H1 (cell line): ENCODE measurements around the gene UTS2R. TPM values are rescaled to one million over a fixed set of nuclear protein-coding genes. Genes with fewer than 3 reads are reported as not detected.
A peak's percentile ranks its signal among the peaks of the same experiment; 100 is the strongest.

Experiments used
- CTCF ChIA-PET: fragments of 300-600 bp; sonication (Branson Sonifier 250); formaldehyde crosslinking; loops from one replicate; lab custom pipeline; 2021; ENCODE audit not compliant: partially characterized antibody; lab: Charles Lee
- POLR2A ChIA-PET: fragments of 300-600 bp; sonication (Branson Sonifier 250); formaldehyde crosslinking; loops from one replicate; lab custom pipeline; 2021; ENCODE audit warnings: inconsistent platforms; ENCODE audit not compliant: partially characterized antibody; lab: Charles Lee
- DNase-seq, 2 experiments: peaks; one replicate each; pipeline versions ENCODE4 v3.0.0 to v3.0.0-alpha.2; 2010 to 2022; ENCODE audit warnings: low spot score in 2 of 2, low read depth in 1 of 2, mixed read lengths in 1 of 2
- FAIRE-seq: peaks from 2 replicates; lab custom pipeline; 2011; peaks lifted over from hg19 to GRCh38; lab: Jason Lieb, UNC
- H2AFZ ChIP-seq: 2 replicates; pipeline ENCODE4 v1.8.1; 2012; ENCODE audit warnings: low read length, inconsistent platforms
- H2AK5ac ChIP-seq: 2 replicates; pipeline ENCODE4 v1.6.1; 2013; ENCODE audit warnings: low read depth, low read length
- H2BK120ac ChIP-seq: replicated peaks from 2 replicates; pipeline ENCODE3; 2013; ENCODE audit warnings: low read depth, low read length, inconsistent platforms
- H2BK12ac ChIP-seq: 2 replicates; pipeline ENCODE4 v1.6.1; 2013; ENCODE audit warnings: low read depth, low read length
- H2BK15ac ChIP-seq: 2 replicates; pipeline ENCODE4 v1.6.1; 2013; ENCODE audit warnings: low read length
- H2BK20ac ChIP-seq: 2 replicates; pipeline ENCODE4 v1.6.1; 2013; ENCODE audit warnings: low read length
- H2BK5ac ChIP-seq: 2 replicates; pipeline ENCODE4 v1.6.1; 2013; ENCODE audit warnings: low read depth, low read length
- H3K14ac ChIP-seq: 2 replicates; pipeline ENCODE4 v1.6.1; 2013; ENCODE audit warnings: inconsistent platforms; ENCODE audit not compliant: insufficient read length
- H3K18ac ChIP-seq: 2 replicates; pipeline ENCODE4 v1.6.1; 2013; ENCODE audit warnings: low read length; ENCODE audit errors: extremely low read depth
- H3K23ac ChIP-seq: 2 replicates; pipeline ENCODE4 v1.6.1; 2013; ENCODE audit warnings: inconsistent platforms; ENCODE audit not compliant: insufficient read length
- H3K23me2 ChIP-seq: 2 replicates; pipeline ENCODE4 v1.6.1; 2013; ENCODE audit warnings: low read depth, low read length
- H3K27ac ChIP-seq: 2 replicates; pipeline ENCODE4 v1.6.1; 2011; ENCODE audit warnings: low read depth, low read length, inconsistent platforms
- H3K27me3 ChIP-seq, 4 experiments: replicated peaks in 1 of 4; 1 replicate in 1 of 4; 2 replicates in 3 of 4; pipeline versions ENCODE4 v1.6.1 to v1.8.1; 2011 to 2013; ENCODE audit warnings: low read length in 3 of 4, mild to moderate bottlenecking in 3 of 4, inconsistent platforms in 2 of 4, mixed read lengths in 2 of 4, moderate library complexity in 1 of 4; ENCODE audit not compliant: control insufficient read depth in 3 of 4, insufficient read depth in 3 of 4; ENCODE audit errors: extremely low read depth in 1 of 4
- H3K36me3 ChIP-seq, 4 experiments: 2 replicates each; pipeline versions ENCODE4 v1.6.1 to v1.8.1; 2011 to 2013; ENCODE audit warnings: mild to moderate bottlenecking in 4 of 4, low read length in 3 of 4, moderate library complexity in 2 of 4, control low read depth in 1 of 4, inconsistent platforms in 1 of 4; ENCODE audit not compliant: insufficient read depth in 4 of 4, control insufficient read depth in 2 of 4
- H3K4ac ChIP-seq: replicated peaks from 2 replicates; pipeline ENCODE3; 2013; ENCODE audit warnings: low read length, low read depth, mixed read lengths, inconsistent platforms; ENCODE audit not compliant: insufficient read length
- H3K4me1 ChIP-seq, 4 experiments: replicated peaks in 1 of 4; 1 replicate in 1 of 4; 2 replicates in 3 of 4; pipeline versions ENCODE4 v1.6.1 to v1.8.1; 2011 to 2013; ENCODE audit warnings: low read length in 3 of 4, inconsistent platforms in 2 of 4, mixed read lengths in 1 of 4; ENCODE audit not compliant: insufficient read depth in 4 of 4, control insufficient read depth in 3 of 4
- H3K4me2 ChIP-seq, 2 experiments: 2 replicates each; pipeline versions ENCODE4 v1.6.1 to v1.8.1; 2011 to 2013; ENCODE audit warnings: low read depth in 2 of 2, low read length in 2 of 2, control low read depth in 1 of 2, inconsistent platforms in 1 of 2, mild to moderate bottlenecking in 1 of 2; ENCODE audit not compliant: insufficient read depth in 1 of 2
- H3K4me3 ChIP-seq, 4 experiments: fragments of 200-600, 300-600 bp in 1 of 4; sonication (generic), shearing (Covaris generic), sonication (Bioruptor Twin) in 1 of 4; 2 replicates each; pipeline versions ENCODE4 v1.5.1 to v1.8.1; 2011 to 2016; ENCODE audit warnings: low read length in 4 of 4, low read depth in 3 of 4, control low read depth in 2 of 4, inconsistent platforms in 2 of 4, mild to moderate bottlenecking in 2 of 4, mixed read lengths in 1 of 4, moderate library complexity in 1 of 4; ENCODE audit not compliant: insufficient read depth in 2 of 4; ENCODE audit errors: extremely low read depth in 1 of 4
- H3K56ac ChIP-seq: replicated peaks from 2 replicates; pipeline ENCODE3; 2013; ENCODE audit warnings: low read depth, mild to moderate bottlenecking, mixed read lengths, low read length, inconsistent platforms; ENCODE audit not compliant: insufficient read length
- H3K79me1 ChIP-seq: 2 replicates; pipeline ENCODE4 v1.6.1; 2013; ENCODE audit warnings: low read depth, low read length, control low read depth
- H3K79me2 ChIP-seq, 2 experiments: 2 replicates each; pipeline versions ENCODE4 v1.6.1 to v1.8.1; 2012 to 2013; ENCODE audit warnings: low read length in 2 of 2, mild to moderate bottlenecking in 2 of 2, inconsistent platforms in 1 of 2; ENCODE audit not compliant: insufficient read depth in 2 of 2, control insufficient read depth in 1 of 2
- H3K9ac ChIP-seq, 4 experiments: replicated peaks in 1 of 4; 1 replicate in 1 of 4; 2 replicates in 3 of 4; pipeline versions ENCODE4 v1.6.1 to v1.8.1; 2011 to 2013; ENCODE audit warnings: low read depth in 3 of 4, low read length in 3 of 4, control low read depth in 2 of 4, mild to moderate bottlenecking in 2 of 4, moderate library complexity in 2 of 4, inconsistent platforms in 1 of 4; ENCODE audit errors: extremely low read depth in 1 of 4
- H3K9me3 ChIP-seq, 2 experiments: 2 replicates each; pipeline versions ENCODE4 v1.6.1 to v1.8.1; 2012 to 2013; ENCODE audit warnings: mild to moderate bottlenecking in 2 of 2, moderate library complexity in 2 of 2, control low read depth in 1 of 2, inconsistent platforms in 1 of 2, low read depth in 1 of 2, low read length in 1 of 2, mixed read lengths in 1 of 2; ENCODE audit not compliant: insufficient read depth in 2 of 2
- H4K20me1 ChIP-seq, 2 experiments: replicated peaks in 1 of 2; 2 replicates each; pipeline versions ENCODE3 to v1.8.1; 2011 to 2013; ENCODE audit warnings: inconsistent platforms in 2 of 2, low read length in 2 of 2, mild to moderate bottlenecking in 1 of 2; ENCODE audit not compliant: insufficient read depth in 2 of 2, control insufficient read depth in 1 of 2
- H4K5ac ChIP-seq: 2 replicates; pipeline ENCODE4 v1.6.1; 2013; ENCODE audit warnings: low read length, low read depth, mixed read lengths, inconsistent platforms; ENCODE audit not compliant: insufficient read length
- H4K8ac ChIP-seq: 2 replicates; pipeline ENCODE4 v1.8.0; 2013; ENCODE audit warnings: mild to moderate bottlenecking, moderate library complexity, low read length, inconsistent platforms; ENCODE audit not compliant: insufficient read depth; ENCODE audit errors: extremely low read depth
- H4K91ac ChIP-seq: replicated peaks from 2 replicates; pipeline ENCODE3; 2013; ENCODE audit warnings: low read length, mixed read lengths, inconsistent platforms; ENCODE audit not compliant: insufficient read length
- KDM5A ChIP-seq: fragments of 200-600 bp; IDR thresholded peaks from 2 replicates; pipeline ENCODE4 v1.7.1; 2012; ENCODE audit warnings: mild to moderate bottlenecking, low read length, inconsistent platforms, mixed read lengths
- WGBS, 2 experiments: shearing (Covaris generic) in 1 of 2; methylation state at CpG; one replicate each; pipeline versions ENCODE4 v1.1.6 to v1.1.7; 2013 to 2015; ENCODE audit warnings: low lambda C conversion rate in 2 of 2, mixed read lengths in 2 of 2, inconsistent platforms in 1 of 2, low coverage in 1 of 2, missing lambda C conversion rate in 1 of 2; ENCODE audit not compliant: insufficient replicate concordance in 2 of 2, insufficient coverage in 1 of 2, insufficient read length in 1 of 2; ENCODE audit errors: extremely low coverage in 1 of 2, missing lambda C conversion rate in 1 of 2; 5-methylcytosine and 5-hydroxymethylcytosine counted together
- polyA plus RNA-seq, 7 experiments: library from polyadenylated mRNA; depleted of rRNA in 3 of 7; stranded (reverse) in 5 of 7; unstranded in 2 of 7; fragments of >200 nt in 5 of 7; fragments of 200-250 nt in 2 of 7; gene quantifications; 1 replicate in 5 of 7; 2 replicates in 1 of 7; 4 replicates in 1 of 7; pipeline versions ENCODE4 v1.2.1 to v1.2.3, GENCODE V29; 2011 to 2013; ENCODE audit warnings: missing spikeins in 2 of 7, mixed read lengths in 2 of 7
- total RNA-seq: library from RNA; stranded (reverse); fragmentation: NEBNext Ultra II Directional; extraction: Animal tissue kit (Norgen Biotek cat#: 25700); gene quantifications from 2 replicates; pipeline ENCODE4 v1.2.1, GENCODE V29; 2021

The UTS2R gene
- total and polyA plus RNA-seq, 2 of the 8 experiments (the other 6 are each of a cell fraction or from before 2014, with no cell fraction given) = 0.27 TPM; not detected in 1

- Histone ChIP-seq H2AFZ (no peak overlapping the region), H3K79me1 (peaks cover 2% of the 10 kb centered on the region; the same call in 1 of the 2 replicates), H3K56ac (no peak overlapping the region), H3K4me1 (peaks cover 0 to 3% (median 1%) of the 10 kb centered on the region in 4 experiments; a peak in 4 of 7 replicates), H3K4me3 (peak overlapping the region in 2 of 4 experiments; percentile 63 to 96; a peak in 3 of 8 replicates), H4K8ac (no peak overlapping the region), H2BK20ac (no peak overlapping the region), H4K91ac (no peak overlapping the region), H3K36me3 (peaks cover 0 to 2% (median 0%) of the 10 kb centered on the region in 4 experiments; a peak in 1 of 8 replicates), H2BK15ac (no peak overlapping the region), H3K4me2 (peak overlapping the region; percentile 59 to 74; a peak in 2 of 4 replicates), H3K27ac (no peak overlapping the region), H2AK5ac (no peak overlapping the region), H3K79me2 (no peaks in the 10 kb centered on the region), H3K9ac (no peak overlapping the region), H4K20me1 (peaks cover 5 to 7% of the 10 kb centered on the region in 2 experiments), H3K9me3 (peaks cover 0 to 3% of the 10 kb centered on the region in 2 experiments; a peak in 1 of 4 replicates), H3K4ac (no peak overlapping the region), H3K27me3 (no peaks in the 10 kb centered on the region), H3K23me2 (peaks cover 6% of the 10 kb centered on the region), H2BK12ac (no peak overlapping the region), H3K14ac (no peak overlapping the region), H2BK5ac (no peak overlapping the region), H4K5ac (no peak overlapping the region), H2BK120ac (no peak overlapping the region), H3K18ac (no peak overlapping the region), H3K23ac (no peak overlapping the region)
- no peak for DNase-seq
- no peak for FAIRE-seq
- 82% methylated on average over 2 of the region's 2 CpGs; no CpG with 5 or more reads in 1 of the 2 experiments for WGBS, 2 experiments
- ChIA-PET POLR2A (interaction anchor here (0.6 to 1.2 kb wide), 5 partner anchors 12 to 165 kb away, joined by 3 read pairs; no protein-coding TSS in a partner anchor), CTCF (interaction anchor here (0.7 to 1.3 kb wide), 2 partner anchors 76 to 169 kb away, joined by 4 to 5 read pairs; no protein-coding TSS in a partner anchor)
- no peak for TF ChIP-seq KDM5A
Measured at GRCh38 chr17:82419540-82419939, 48.0 kb downstream of the UTS2R start.
